ENCODE results near the gene MXRA8.

The MXRA8 gene

GRCh38 chr1:1302951-1303509 lies 55.3 kb downstream of the MXRA8 start:
- Histone ChIP-seq H3K27ac (no peak overlapping the region), H3K4me3 (no peak overlapping the region)
- TF ChIP-seq CTCF (IDR thresholded peaks at IDR 0.05), result no peak
- DNase-seq (ENCODE audit: low spot score), result no peak
